B cell (primary cell): Measurements from ENCODE around the gene DDX20. TPM values are rescaled to one million over a fixed set of nuclear protein-coding genes. Genes with fewer than 3 reads are reported as not detected.
A peak's percentile ranks its signal among the peaks of the same experiment; 100 is the strongest.

Experiments used
- ATAC-seq: fragments of 200-7000 bp; cut with Tn5 transposase; one replicate; pipeline ENCODE4 v1.10.0; 2021; ENCODE audit warnings: low read depth, mild to moderate bottlenecking, moderate number of reproducible peaks, moderate library complexity
- CTCF ChIA-PET: fragments of 350-600 bp; sonication (Branson Sonifier 250); formaldehyde crosslinking; loops from one replicate; lab custom pipeline; 2021; ENCODE audit warnings: antibody characterized with exemption, inconsistent platforms; lab: Charles Lee
- POLR2A ChIA-PET: fragments of 350-600 bp; sonication (Branson Sonifier 250); formaldehyde crosslinking; loops from one replicate; lab custom pipeline; 2021; ENCODE audit warnings: antibody characterized with exemption; lab: Charles Lee
- DNase-seq: peaks from one replicate; pipeline ENCODE4 v3.0.0; 2013
- H2AFZ ChIP-seq: 2 replicates; pipeline ENCODE4 v1.6.1; 2012; ENCODE audit warnings: mild to moderate bottlenecking, low read depth, low read length; ENCODE audit not compliant: insufficient read depth, poor library complexity, severe bottlenecking
- H3K27ac ChIP-seq, 2 donors: 1 replicate in 1 of 2; 2 replicates in 1 of 2; pipeline ENCODE4 v1.5.1; 2012 to 2013; ENCODE audit warnings: low read length in 2 of 2, mild to moderate bottlenecking in 2 of 2, moderate library complexity in 1 of 2
- H3K27me3 ChIP-seq, 4 experiments: fragments of 200-600 bp in 1 of 4; sonication (generic) in 1 of 4; replicated peaks in 1 of 4; 1 replicate in 2 of 4; 2 replicates in 2 of 4; pipeline versions ENCODE4 v1.6.1 to v1.7.0; 2013 to 2016; ENCODE audit warnings: low read length in 3 of 4, mild to moderate bottlenecking in 2 of 4, mixed read lengths in 1 of 4, moderate library complexity in 1 of 4; ENCODE audit not compliant: insufficient read depth in 4 of 4, control insufficient read depth in 3 of 4; ENCODE audit errors: control extremely low read depth in 1 of 4
- H3K36me3 ChIP-seq, 2 experiments: replicated peaks in 1 of 2; 1 replicate in 1 of 2; 2 replicates in 1 of 2; pipeline versions ENCODE4 v1.6.1 to v1.7.1; 2013; ENCODE audit warnings: low read length in 1 of 2; ENCODE audit not compliant: insufficient read depth in 2 of 2, control insufficient read depth in 1 of 2; ENCODE audit errors: control extremely low read depth in 1 of 2, extremely low read depth in 1 of 2
- H3K4me1 ChIP-seq, 2 donors: fragments of 200-600 bp in 1 of 2; sonication (generic) in 1 of 2; 1 replicate in 1 of 2; 2 replicates in 1 of 2; pipeline versions ENCODE4 v1.5.1 to v1.6.1; 2013 to 2017; ENCODE audit warnings: low read length in 2 of 2; ENCODE audit not compliant: control insufficient read depth in 2 of 2, insufficient read depth in 2 of 2
- H3K4me2 ChIP-seq: replicated peaks from 2 replicates; pipeline ENCODE3; 2012; ENCODE audit warnings: mild to moderate bottlenecking, low read depth, low read length; ENCODE audit not compliant: poor library complexity, severe bottlenecking
- H3K4me3 ChIP-seq, 5 experiments: fragments of 200-600 bp in 1 of 5; sonication (generic) in 1 of 5; 1 replicate in 3 of 5; 2 replicates in 2 of 5; pipeline versions ENCODE4 v1.5.1 to v1.7.0; 2011 to 2016; ENCODE audit warnings: low read length in 4 of 5, mild to moderate bottlenecking in 4 of 5, low read depth in 2 of 5, control low read depth in 1 of 5, moderate library complexity in 1 of 5; ENCODE audit not compliant: insufficient read depth in 1 of 5; ENCODE audit errors: control extremely low read depth in 1 of 5, extremely low read depth in 1 of 5
- H3K79me2 ChIP-seq: fragments of 200-600 bp; sonication (generic); one replicate; pipeline ENCODE4 v1.6.0; 2016; ENCODE audit warnings: low read length; ENCODE audit not compliant: control insufficient read depth, insufficient read depth
- H3K9ac ChIP-seq: fragments of 200-600 bp; sonication (generic); 2 replicates; pipeline ENCODE4 v1.6.1; 2017; ENCODE audit warnings: mild to moderate bottlenecking, low read length, moderate library complexity
- H3K9me3 ChIP-seq, 3 donors: one replicate each; pipeline versions ENCODE4 v1.6.1 to v1.7.1; 2013; ENCODE audit warnings: low read length in 2 of 3; ENCODE audit not compliant: control insufficient read depth in 2 of 3, insufficient read depth in 1 of 3; ENCODE audit errors: control extremely low read depth in 1 of 3
- H4K20me1 ChIP-seq: 2 replicates; pipeline ENCODE4 v1.6.0; 2012; ENCODE audit warnings: mild to moderate bottlenecking, low read length; ENCODE audit not compliant: insufficient read depth, control insufficient read depth, poor library complexity, severe bottlenecking
- H3K27ac Mint-ChIP-seq: one replicate; pipeline ENCODE4 v1.8.0; 2021; ENCODE audit warnings: mixed read lengths
- H3K27me3 Mint-ChIP-seq: one replicate; pipeline ENCODE4 v1.8.0; 2021; ENCODE audit warnings: mixed read lengths
- H3K4me1 Mint-ChIP-seq: one replicate; pipeline ENCODE4 v1.8.0; 2021; ENCODE audit warnings: mixed read lengths
- H3K4me3 Mint-ChIP-seq: one replicate; pipeline ENCODE4 v1.8.0; 2021; ENCODE audit warnings: mixed read lengths
- H3K9me3 Mint-ChIP-seq: one replicate; pipeline ENCODE4 v1.8.0; 2022; ENCODE audit warnings: mixed read lengths; ENCODE audit not compliant: insufficient read depth
- CTCF ChIP-seq: fragments of 200-600 bp; IDR thresholded peaks from one replicate; pipeline ENCODE4 v1.8.0; 2022; ENCODE audit warnings: antibody characterized with exemption, mild to moderate bottlenecking
- EZH2 ChIP-seq: IDR thresholded peaks from 2 replicates; pipeline ENCODE4 v1.6.1; 2012; ENCODE audit warnings: borderline replicate concordance, low read depth, mild to moderate bottlenecking, moderate library complexity, low read length; ENCODE audit not compliant: insufficient read depth, poor library complexity, severe bottlenecking
- WGBS: methylation state at CpG from one replicate; pipeline ENCODE4 v1.1.5; 2013; ENCODE audit warnings: missing lambda C conversion rate; ENCODE audit not compliant: insufficient coverage; 5-methylcytosine and 5-hydroxymethylcytosine counted together
- intact Hi-C: fragments of 100-400 bp; cut with micrococcal nuclease; formaldehyde crosslinking; loops from one replicate; pipeline ENCODE4 v1.10.0; 2022
- polyA plus RNA-seq: library from polyadenylated mRNA; depleted of rRNA; stranded (reverse); fragments of >200 nt; gene quantifications from 2 replicates; pipeline ENCODE4 v1.2.3, GENCODE V29; 2012
- total RNA-seq, 2 donors: library from RNA; stranded (reverse); fragments of 120-200 nt in 1 of 2; gene quantifications; 1 replicate in 1 of 2; 2 replicates in 1 of 2; pipeline versions ENCODE4 v1.2.3 to v1.2.4, GENCODE V29; 2013 to 2022

DDX20 gene
- total and polyA plus RNA-seq, 2 donors (not counting 1 experiment from before 2014, with no cell fraction given): 5.7 to 24.6 TPM

DNA sequence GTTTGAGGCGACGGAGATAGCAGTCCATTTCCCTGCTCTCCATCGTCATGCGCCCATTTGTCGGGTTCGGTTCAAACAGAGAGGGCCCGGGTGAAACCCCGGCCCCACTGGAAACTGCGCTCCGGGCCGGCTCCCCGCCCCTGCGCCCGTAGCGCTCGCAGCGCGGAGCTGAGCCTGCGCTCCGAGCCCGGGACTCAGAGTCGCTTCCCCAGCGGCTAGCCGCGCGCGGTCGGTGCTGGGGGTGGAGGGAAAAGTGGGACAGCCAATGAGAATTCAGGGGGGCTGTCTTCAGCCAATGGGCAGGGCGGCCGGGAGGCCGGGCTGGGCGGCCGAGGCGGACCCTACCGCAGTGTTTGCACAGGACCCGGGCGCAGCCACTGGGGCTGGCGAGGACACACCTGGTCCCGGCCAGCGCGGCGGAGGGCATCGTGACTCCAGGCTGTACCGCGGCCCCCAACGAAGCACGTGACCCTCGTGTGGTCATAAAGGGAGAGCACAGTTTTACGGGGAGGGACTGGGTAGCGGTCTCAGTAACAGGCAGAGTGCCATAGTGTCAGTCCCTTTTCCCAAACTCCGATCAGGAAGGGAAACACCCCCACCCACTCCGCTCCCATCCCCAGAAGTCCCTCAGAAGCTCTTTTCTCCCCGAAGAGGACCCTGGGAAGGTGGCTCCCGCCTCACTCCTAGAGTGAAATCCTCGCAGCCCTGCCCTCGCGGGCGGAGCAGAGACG lies 16.3 kb upstream of the DDX20 start, which contains the start of gene INKA2:
TSS of gene INKA2 (minus strand) at position 202 of the 731 bp plus-strand sequence. CDS start at position 49, 153 bp downstream.
- Histone ChIP-seq H2AFZ (peak within 1 kb of the TSS; percentile 89), H3K27ac (peak within 1 kb of the TSS; percentile 60 to 73), H3K36me3 (no peaks in the 10 kb centered on the region), H3K79me2 (no peaks in the 10 kb centered on the region), H3K27me3 (peaks cover 0 to 39% (median 15%) of the 10 kb centered on the region in 4 experiments), H4K20me1 (no peaks in the 10 kb centered on the region), H3K9ac (peak within 1 kb of the TSS; percentile 69), H3K4me3 (peak within 1 kb of the TSS; percentile 67 to 81 (median 72)), H3K4me1 (peaks cover 15 to 25% of the 10 kb centered on the region in 2 donors), H3K4me2 (peak within 1 kb of the TSS; percentile 96), H3K9me3 (no peaks in the 10 kb centered on the region)
- intact Hi-C loops: loop anchor here (1.0 to 2.0 kb wide), 5 partner anchors 16 to 231 kb away; partner anchors contain the start of genes DDX20 and RAP1A
- ChIA-PET CTCF (interaction anchor here (0.7 to 5.0 kb wide), 10 partner anchors 8 to 257 kb away, joined by 3 to 66 read pairs (median 7); no protein-coding TSS in a partner anchor), POLR2A (interaction anchor here (0.6 to 2.7 kb wide), 8 partner anchors 16 to 790 kb away, joined by 3 to 18 read pairs (median 4); partner anchors contain the start of gene DDX20)
- WGBS: under 1% methylated on average over 58 of the region's 59 CpGs
- Mint-ChIP-seq H3K4me1 (peaks cover 23% of the 10 kb centered on the region), H3K27me3 (peaks cover 6% of the 10 kb centered on the region), H3K27ac (peak within 1 kb of the TSS; percentile 91), H3K4me3 (peak within 1 kb of the TSS; percentile 97), H3K9me3 (no peaks in the 10 kb centered on the region)
- DNase-seq: peak; percentile 89
- no peak for TF ChIP-seq CTCF
- no peak for TF ChIP-seq EZH2
- peak; percentile 75 for ATAC-seq
